HS-27A (cell line): ENCODE results near the gene GTPBP2.

Source experiments
- DNase-seq: peaks from one replicate; pipeline ENCODE4 v3.0.0-alpha.2; 2012; ENCODE audit warnings: low read depth, missing footprints

GTPBP2 gene

DNA sequence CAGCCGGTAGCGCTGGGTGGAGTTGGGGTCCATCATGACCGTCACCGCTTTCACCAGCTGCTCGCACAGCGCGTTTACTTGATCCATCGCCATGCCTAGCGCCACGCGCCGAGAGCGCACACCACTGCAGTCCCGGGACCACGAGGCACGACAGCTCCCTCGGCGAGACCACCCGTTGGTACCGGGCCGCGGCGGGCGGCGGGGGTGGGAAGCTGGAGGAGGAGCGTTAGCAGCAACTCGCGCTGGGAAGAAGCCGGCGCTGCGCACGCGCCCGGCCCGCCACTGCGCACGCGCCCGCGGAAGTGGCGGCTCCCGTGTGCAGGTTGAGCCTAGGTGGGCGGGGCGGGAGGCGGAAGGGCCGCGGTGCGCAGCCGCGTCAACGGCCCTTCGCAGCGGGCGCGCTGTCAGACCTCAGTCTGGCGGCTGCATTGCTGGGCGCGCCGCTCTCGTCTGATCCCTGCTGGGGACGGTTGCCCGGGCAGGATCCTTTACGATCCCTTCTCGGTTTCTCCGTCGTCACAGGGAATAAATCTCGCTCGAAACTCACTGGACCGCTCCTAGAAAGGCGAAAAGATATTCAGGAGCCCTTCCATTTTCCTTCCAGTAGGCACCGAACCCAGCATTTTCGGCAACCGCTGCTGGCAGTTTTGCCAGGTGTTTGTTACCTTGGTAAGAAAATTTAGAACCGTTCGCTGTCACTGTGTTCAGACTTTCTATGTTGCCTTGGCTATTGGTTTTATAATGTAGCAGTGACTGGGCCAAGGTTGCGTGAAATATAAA is 53.1 kb downstream of the GTPBP2 start, which contains the start of the genes POLH and XPO5:
Gene POLH (plus strand): TSS at position 414 of the 780 bp plus-strand sequence. CDS start 6,135 bp downstream, outside the sequence.
Gene XPO5 (minus strand): TSS at position 267 of the 780 bp plus-strand sequence. CDS start 174 bp downstream, at position 93.
- DNase-seq, result peak; percentile 76

DNA sequence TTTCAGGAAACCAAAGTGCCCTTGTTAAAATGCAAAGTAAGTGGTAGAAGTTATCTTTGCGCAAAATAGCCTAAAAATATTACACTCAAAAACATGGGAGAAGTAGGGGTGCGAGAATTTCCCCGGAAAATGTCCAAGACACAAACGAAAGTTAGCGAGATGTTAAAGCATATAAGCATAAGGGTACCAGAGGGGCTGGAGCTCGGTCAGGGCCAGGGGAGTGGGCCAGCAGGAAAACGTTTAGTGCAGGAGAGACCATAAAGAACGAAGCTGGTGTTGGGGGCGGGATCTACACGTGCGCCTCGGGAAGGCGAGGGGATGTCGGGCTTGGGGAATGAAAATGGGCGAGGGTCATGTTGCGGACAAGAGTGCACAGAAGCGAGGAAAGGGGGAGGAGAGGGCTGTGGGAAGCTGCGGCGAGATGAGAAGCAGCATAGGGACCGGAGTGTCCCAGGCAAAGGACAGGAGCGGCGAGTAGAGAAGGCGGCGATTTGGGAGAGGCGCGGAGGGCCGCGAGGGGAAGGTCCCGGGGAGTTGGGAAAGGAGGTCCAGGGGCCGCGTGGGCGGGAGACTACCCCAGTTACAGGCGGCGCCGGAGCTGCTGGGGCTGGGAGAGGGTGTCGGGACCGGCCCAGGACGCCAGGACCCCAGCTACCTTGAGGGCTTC is 53.8 kb downstream of the GTPBP2 start:
- DNase-seq, result peak; percentile 27

DNA sequence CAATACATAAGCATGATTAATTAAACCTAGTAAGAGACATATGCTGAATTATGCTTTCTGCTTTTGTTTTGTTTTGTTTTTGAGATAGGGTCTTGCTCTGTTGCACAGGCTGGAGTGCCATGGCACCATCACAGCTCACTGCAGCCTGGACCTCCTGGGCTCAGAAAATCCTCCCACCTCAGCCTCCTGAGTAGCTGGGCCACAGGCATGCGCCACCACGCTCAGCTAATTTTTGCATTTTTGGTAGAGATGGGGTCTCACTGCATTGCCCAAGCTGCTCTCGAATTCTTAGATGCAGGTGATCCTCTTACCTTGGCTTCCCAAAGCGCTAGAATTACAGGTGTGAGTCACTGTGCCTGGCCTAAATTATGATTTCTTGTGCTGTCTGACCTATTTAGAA is 57.0 kb downstream of the GTPBP2 start:
- DNase-seq, result no peak

DNA sequence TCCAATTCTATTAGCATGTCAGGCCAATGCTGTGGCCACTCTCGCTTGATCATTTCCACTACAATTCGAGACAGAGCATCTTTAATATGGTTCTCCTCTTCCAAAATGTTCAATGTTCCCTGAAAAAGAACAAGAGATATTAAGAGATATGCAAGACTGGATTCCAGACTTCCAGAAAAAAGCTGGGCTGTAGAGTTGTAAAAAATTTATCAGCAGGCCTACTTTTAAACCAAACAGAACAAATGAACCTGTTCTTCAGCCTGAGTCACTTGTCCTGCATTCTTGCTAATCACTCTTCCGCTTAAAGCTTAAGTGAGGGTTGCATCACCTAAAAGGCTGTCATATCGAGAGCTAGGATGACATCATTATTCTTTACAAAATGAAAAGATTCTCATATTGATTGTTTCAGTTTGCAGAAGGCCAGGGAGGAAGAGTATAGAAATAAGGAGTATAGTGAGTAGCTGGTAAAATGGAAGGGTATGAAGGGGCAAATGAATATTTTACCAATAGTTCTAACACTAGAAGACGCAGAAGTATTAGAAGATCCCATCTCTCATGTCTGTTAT is 58.1 kb downstream of the GTPBP2 start:
- DNase-seq, result no peak
